Thoracic aorta (tissue), 2 donors: ENCODE measurements around the gene LRRTM1. TPM values are rescaled to one million over a fixed set of nuclear protein-coding genes. Genes with fewer than 3 reads are reported as not detected.

ENCODE experiments used
- ATAC-seq: fragments of 150-250 bp; one replicate; pipeline ENCODE4 v1.8.0; 2017; ENCODE audit warnings: low read depth; ENCODE audit not compliant: insufficient number of reproducible peaks, low FRiP score
- DNase-seq: peaks from one replicate; pipeline ENCODE4 v3.0.0-alpha.2; 2020; ENCODE audit warnings: low spot score
- H3K27ac ChIP-seq, 2 donors: fragments of 200-600 bp; sonication (generic); 1 replicate in 1 of 2; 2 replicates in 1 of 2; pipeline ENCODE4 v1.5.1; 2016; ENCODE audit warnings: mild to moderate bottlenecking in 2 of 2, moderate library complexity in 2 of 2
- H3K27me3 ChIP-seq: fragments of 200-600 bp; sonication (generic); replicated peaks from 2 replicates; pipeline ENCODE4 v1.6.0; 2016; ENCODE audit warnings: mild to moderate bottlenecking; ENCODE audit not compliant: insufficient read depth
- H3K36me3 ChIP-seq: fragments of 200-600 bp; sonication (generic); one replicate; pipeline ENCODE4 v1.5.1; 2016
- H3K4me1 ChIP-seq, 2 donors: fragments of 200-600 bp; sonication (generic); 1 replicate in 1 of 2; 2 replicates in 1 of 2; pipeline versions ENCODE4 v1.5.1 to v1.6.0; 2016; ENCODE audit warnings: low read depth in 2 of 2, mild to moderate bottlenecking in 1 of 2; ENCODE audit not compliant: control insufficient read depth in 1 of 2
- H3K4me3 ChIP-seq: fragments of 200-600 bp; sonication (generic); 2 replicates; pipeline ENCODE4 v1.5.1; 2016; ENCODE audit warnings: mild to moderate bottlenecking
- H3K9me3 ChIP-seq: fragments of 200-600 bp; sonication (generic); 2 replicates; pipeline ENCODE4 v1.5.1; 2016
- CTCF ChIP-seq: fragments of 200-600 bp; sonication (generic); IDR thresholded peaks from one replicate; pipeline ENCODE4 v1.5.1; 2019; ENCODE audit warnings: antibody characterized with exemption
- total RNA-seq, 2 donors: library from RNA; depleted of rRNA; stranded (reverse); fragments of >200 nt; gene quantifications; one replicate each; pipeline versions ENCODE4 v1.1.0 to v1.2.3, GENCODE V29; 2016

Gene LRRTM1
- total RNA-seq, 2 donors from 2014 or later, result not detected

GRCh38 chr2:80302314-80303005, 2.1 kb downstream of the LRRTM1 start:
- Histone ChIP-seq H3K27ac (no peak overlapping the region), H3K36me3 (no peaks in the 10 kb centered on the region), H3K9me3 (no peaks in the 10 kb centered on the region), H3K4me1 (no peaks in the 10 kb centered on the region), H3K27me3 (no peaks in the 10 kb centered on the region), H3K4me3 (no peak overlapping the region)
- DNase-seq, result no peak
- no peak for TF ChIP-seq CTCF
- ATAC-seq, result no peak

- Histone ChIP-seq H3K27me3 (no peaks in the 10 kb centered on the region), H3K27ac (no peak overlapping the region), H3K36me3 (no peaks in the 10 kb centered on the region), H3K4me1 (no peaks in the 10 kb centered on the region), H3K9me3 (no peaks in the 10 kb centered on the region), H3K4me3 (no peak overlapping the region)
- no peak for ATAC-seq
- TF ChIP-seq CTCF, result no peak
- no peak for DNase-seq
These were observed 2.6 kb downstream of the LRRTM1 start for GRCh38 chr2:80302001-80302313.

GRCh38 chr2:80300954-80301353, 3.6 kb downstream of the LRRTM1 start:
- DNase-seq (no peak), ATAC-seq (no peak)
- H3K4me3 ChIP-seq, result no peak overlapping the region
- H3K9me3 ChIP-seq, result no peaks in the 10 kb centered on the region
- no peak overlapping the region for H3K27ac ChIP-seq
- no peak for TF ChIP-seq CTCF
- H3K27me3 ChIP-seq, result no peaks in the 10 kb centered on the region
- no peaks in the 10 kb centered on the region for H3K36me3 ChIP-seq
- no peaks in the 10 kb centered on the region for H3K4me1 ChIP-seq

- Histone ChIP-seq H3K9me3 (no peaks in the 10 kb centered on the region), H3K4me3 (no peak overlapping the region), H3K36me3 (no peaks in the 10 kb centered on the region), H3K4me1 (no peaks in the 10 kb centered on the region), H3K27me3 (no peaks in the 10 kb centered on the region), H3K27ac (no peak overlapping the region)
- no peak for TF ChIP-seq CTCF
- no peak for ATAC-seq
- DNase-seq, result no peak
These were observed 4.2 kb downstream of the LRRTM1 start for GRCh38 chr2:80300346-80300745.

GRCh38 chr2:80299661-80300060, 4.9 kb downstream of the LRRTM1 start:
- Histone ChIP-seq H3K27me3 (no peaks in the 10 kb centered on the region), H3K27ac (no peak overlapping the region), H3K36me3 (no peaks in the 10 kb centered on the region), H3K4me3 (no peak overlapping the region), H3K9me3 (no peaks in the 10 kb centered on the region), H3K4me1 (no peaks in the 10 kb centered on the region)
- DNase-seq (no peak), ATAC-seq (no peak)
- TF ChIP-seq CTCF, result no peak
